ENCODE measurements around the gene PRKCA.
A peak's percentile ranks its signal among the peaks of the same experiment; 100 is the strongest.
"Not testable (repeated sequence)": the region's sequence is repeated elsewhere in the genome, so short reads cannot be mapped to it uniquely, and the experiment has no call there.

The PRKCA gene

DNA sequence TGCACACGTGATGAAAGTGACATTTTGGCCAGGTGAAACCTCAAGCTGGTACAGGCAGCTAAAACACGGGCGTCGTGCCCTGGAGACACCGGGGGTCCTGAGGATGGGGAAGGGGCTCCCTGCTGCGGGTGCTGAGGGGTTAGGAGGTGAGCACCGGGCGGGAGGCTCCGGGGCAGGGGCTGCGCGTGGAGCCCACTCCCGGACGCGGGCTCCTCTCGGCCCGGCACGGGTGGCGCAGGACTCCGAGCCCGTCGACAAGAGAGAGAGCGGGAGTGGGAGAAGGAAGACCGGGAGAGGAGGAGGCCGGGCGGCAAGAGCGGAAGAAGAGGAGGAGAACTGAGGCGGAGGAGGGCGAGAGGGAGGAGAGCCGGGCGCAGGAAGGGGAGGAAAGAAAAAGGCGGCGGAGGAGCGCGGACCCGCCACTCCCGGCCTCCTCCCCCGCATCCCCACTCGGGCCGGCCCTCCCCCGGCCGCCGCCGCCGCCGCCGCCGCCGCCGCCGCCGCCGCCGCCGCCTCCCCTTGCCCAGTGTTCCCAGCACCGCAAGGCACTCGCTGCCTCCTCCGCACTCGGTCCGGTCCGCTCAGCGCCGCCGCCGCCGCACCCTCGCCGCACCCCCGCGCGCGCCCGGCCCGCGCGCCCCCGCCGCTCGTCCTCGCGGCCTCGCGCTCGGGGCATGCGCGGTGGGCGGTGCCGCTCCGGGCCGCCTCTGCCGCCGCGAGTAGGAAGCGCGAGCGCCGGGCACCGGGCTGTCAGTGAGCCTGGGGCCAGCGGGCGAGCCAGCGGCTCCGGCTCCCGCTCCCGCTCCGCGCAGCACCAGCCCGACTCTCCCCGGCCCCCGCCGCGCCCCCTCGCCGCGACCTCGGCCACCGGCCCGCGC lies at the start of gene PRKCA:
PRKCA (plus strand) TSS at position 750 of the 878 bp plus-strand sequence.
- peak within 1 kb of the TSS; percentile 72 for H3K9ac ChIP-seq (ENCODE audit: low read length)
- no peaks in the 10 kb centered on the region for H3K27me3 ChIP-seq (ENCODE audit: control insufficient read depth, insufficient read depth, low read length)
- H3K4me1 ChIP-seq (ENCODE audit: control insufficient read depth, insufficient read depth, low read length), result peaks cover 7% of the 10 kb centered on the region
- H3K9me3 ChIP-seq (ENCODE audit: control insufficient read depth, low read length), result no peaks in the 10 kb centered on the region
- no peaks in the 10 kb centered on the region for H3K36me3 ChIP-seq (ENCODE audit: control insufficient read depth, insufficient read depth, low read length)
- H3K4me3 ChIP-seq (ENCODE audit: low read length), result peak within 1 kb of the TSS; percentile 68

DNA sequence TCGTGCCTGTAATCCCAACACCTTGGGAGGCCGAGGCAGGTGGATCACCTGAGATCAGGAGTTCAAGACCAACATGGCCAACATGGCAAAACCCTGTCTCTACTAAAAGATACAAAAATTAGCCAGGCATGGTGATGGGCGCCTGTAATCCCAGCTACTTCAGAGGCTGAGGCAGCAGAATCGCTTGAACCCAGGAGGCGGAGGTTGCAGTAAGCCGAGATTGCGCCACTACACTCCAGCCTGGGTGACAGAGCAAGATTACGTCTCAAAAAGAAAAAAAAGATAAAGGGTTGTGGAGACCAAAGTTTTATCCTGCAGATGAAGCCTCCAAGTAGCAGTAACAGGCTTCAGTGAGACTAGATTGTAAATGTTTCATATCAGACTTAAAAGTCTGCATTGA lies 49.0 kb upstream of the PRKCA start:
- H3K4me3 ChIP-seq (ENCODE audit: low read length); H3K9ac ChIP-seq (ENCODE audit: low read length); H3K9me3 ChIP-seq (ENCODE audit: control insufficient read depth, low read length); H3K36me3 ChIP-seq (ENCODE audit: control insufficient read depth, insufficient read depth, low read length); H3K4me1 ChIP-seq (ENCODE audit: control insufficient read depth, insufficient read depth, low read length); H3K27me3 ChIP-seq (ENCODE audit: control insufficient read depth, insufficient read depth, low read length): not testable (repeated sequence)

DNA sequence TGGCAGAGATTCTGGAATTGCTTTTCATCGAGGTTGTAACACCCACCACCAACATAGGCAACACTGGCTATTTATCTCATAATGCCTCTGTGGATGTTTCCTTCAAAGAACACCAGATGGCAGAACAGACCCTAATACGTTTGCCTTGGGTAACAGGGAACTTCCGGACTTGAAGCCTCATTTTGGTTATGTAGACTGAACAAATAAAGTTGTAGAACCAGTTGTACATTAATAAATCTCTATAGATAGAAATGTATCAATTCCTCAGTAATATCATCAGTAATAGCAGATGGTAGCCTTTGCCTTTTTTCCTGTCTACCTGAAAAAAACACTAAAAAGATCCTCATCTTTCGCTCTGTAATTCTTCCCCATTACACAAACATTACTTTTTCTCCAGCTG lies 47.3 kb upstream of the PRKCA start:
- Histone ChIP-seq H3K4me1 (ENCODE audit: control insufficient read depth, insufficient read depth, low read length) (no peaks in the 10 kb centered on the region), H3K27me3 (ENCODE audit: control insufficient read depth, insufficient read depth, low read length) (no peaks in the 10 kb centered on the region), H3K36me3 (ENCODE audit: control insufficient read depth, insufficient read depth, low read length) (no peaks in the 10 kb centered on the region), H3K9me3 (ENCODE audit: control insufficient read depth, low read length) (no peaks in the 10 kb centered on the region), H3K9ac (ENCODE audit: low read length) (no peak overlapping the region), H3K4me3 (ENCODE audit: low read length) (no peak overlapping the region)

DNA sequence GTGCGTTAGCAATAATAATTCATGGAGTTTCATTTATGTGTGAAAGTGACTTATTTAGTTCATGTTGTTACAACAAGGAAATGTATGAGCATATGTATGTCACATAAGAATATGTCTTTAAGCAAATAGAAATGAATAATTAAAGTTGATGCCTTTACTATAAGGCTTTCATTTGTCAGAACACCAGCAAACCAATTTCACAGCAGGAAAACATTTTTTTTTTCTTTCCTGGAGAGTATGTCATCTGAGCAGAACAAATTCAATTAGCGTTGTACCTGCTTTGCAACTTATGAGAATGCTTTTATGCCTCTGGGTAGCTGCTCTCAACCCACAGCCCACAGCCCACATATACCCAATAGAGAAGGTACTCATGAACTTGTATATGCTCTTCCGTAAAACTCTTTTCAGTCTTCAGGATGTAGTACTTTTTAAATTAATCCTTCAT lies 46.9 kb upstream of the PRKCA start:
- Histone ChIP-seq H3K36me3 (ENCODE audit: control insufficient read depth, insufficient read depth, low read length) (no peaks in the 10 kb centered on the region), H3K9ac (ENCODE audit: low read length) (no peak overlapping the region), H3K9me3 (ENCODE audit: control insufficient read depth, low read length) (no peaks in the 10 kb centered on the region), H3K27me3 (ENCODE audit: control insufficient read depth, insufficient read depth, low read length) (no peaks in the 10 kb centered on the region), H3K4me1 (ENCODE audit: control insufficient read depth, insufficient read depth, low read length) (no peaks in the 10 kb centered on the region), H3K4me3 (ENCODE audit: low read length) (no peak overlapping the region)

DNA sequence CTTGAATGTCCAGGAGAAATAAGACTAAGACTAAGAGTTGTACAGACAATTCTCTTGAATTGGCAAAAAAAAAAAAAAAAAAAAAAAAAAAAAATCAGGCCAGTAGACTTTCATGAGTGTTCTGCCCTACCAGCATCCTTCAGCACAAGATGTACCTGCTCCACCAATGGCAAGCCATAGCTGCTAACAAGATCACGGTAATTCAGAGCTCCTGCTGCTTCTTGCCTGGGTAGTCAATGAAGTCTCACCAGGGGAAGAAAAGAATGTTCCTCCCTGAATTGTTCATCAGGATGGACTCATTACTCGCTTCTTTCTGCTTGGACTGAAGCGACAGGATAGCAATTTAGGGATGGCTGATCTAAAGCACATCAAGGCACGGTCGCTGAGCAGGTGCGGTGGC lies 42.1 kb upstream of the PRKCA start:
- Histone ChIP-seq H3K9me3 (ENCODE audit: control insufficient read depth, low read length) (no peaks in the 10 kb centered on the region), H3K9ac (ENCODE audit: low read length) (no peak overlapping the region), H3K27me3 (ENCODE audit: control insufficient read depth, insufficient read depth, low read length) (no peaks in the 10 kb centered on the region)

DNA sequence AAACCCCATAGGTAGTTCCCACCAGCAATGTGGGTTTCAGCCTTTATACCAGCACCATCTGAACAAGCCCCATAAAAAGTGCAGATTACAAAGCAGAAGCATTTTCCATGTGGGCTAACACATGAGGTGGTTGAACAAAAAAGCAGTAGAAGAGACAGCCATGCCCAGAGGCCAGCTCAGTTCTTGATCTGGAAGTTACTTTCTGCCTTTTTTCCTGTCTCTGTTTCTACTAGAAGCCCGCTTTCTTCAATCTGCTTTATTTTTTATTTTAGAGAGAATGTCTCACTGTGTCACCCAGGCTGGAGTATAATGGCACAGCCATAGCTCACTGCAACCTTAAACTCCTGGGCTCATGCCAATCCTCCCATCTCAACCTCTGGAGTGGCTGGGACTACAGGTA lies 41.7 kb upstream of the PRKCA start:
- Histone ChIP-seq H3K4me3 (ENCODE audit: low read length) (no peak overlapping the region), H3K4me1 (ENCODE audit: control insufficient read depth, insufficient read depth, low read length) (no peaks in the 10 kb centered on the region), H3K36me3 (ENCODE audit: control insufficient read depth, insufficient read depth, low read length) (no peaks in the 10 kb centered on the region), H3K9me3 (ENCODE audit: control insufficient read depth, low read length) (no peaks in the 10 kb centered on the region), H3K9ac (ENCODE audit: low read length) (no peak overlapping the region), H3K27me3 (ENCODE audit: control insufficient read depth, insufficient read depth, low read length) (no peaks in the 10 kb centered on the region)

More for the DNA sequence above, 42.1 kb upstream of the PRKCA start:
- Histone ChIP-seq H3K36me3 (ENCODE audit: control insufficient read depth, insufficient read depth, low read length) (no peaks in the 10 kb centered on the region), H3K4me3 (ENCODE audit: low read length) (no peak overlapping the region), H3K4me1 (ENCODE audit: control insufficient read depth, insufficient read depth, low read length) (no peaks in the 10 kb centered on the region)

DNA sequence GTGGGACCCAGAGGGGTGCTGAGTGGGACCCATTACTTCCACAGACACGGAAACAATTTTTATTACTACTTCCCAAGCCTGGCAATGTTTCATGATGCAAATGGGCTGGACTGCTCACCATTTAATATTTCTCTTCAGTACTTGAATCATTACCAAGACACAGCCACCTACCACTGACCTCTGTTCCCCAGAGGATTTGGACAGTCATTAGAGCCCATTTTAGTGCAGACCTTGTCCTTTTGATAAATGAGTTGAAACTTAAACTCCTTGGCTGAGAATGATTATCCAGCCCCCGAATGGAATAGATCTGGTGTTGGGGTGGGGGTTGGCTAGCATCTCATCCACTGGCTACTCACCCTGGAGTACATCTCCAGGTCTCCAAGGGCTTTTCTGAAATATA lies 39.6 kb upstream of the PRKCA start:
- no peaks in the 10 kb centered on the region for H3K4me1 ChIP-seq (ENCODE audit: control insufficient read depth, insufficient read depth, low read length)
- H3K9ac ChIP-seq (ENCODE audit: low read length), result no peak overlapping the region
- H3K4me3 ChIP-seq (ENCODE audit: low read length), result no peak overlapping the region
- H3K27me3 ChIP-seq (ENCODE audit: control insufficient read depth, insufficient read depth, low read length), result no peaks in the 10 kb centered on the region
- no peaks in the 10 kb centered on the region for H3K36me3 ChIP-seq (ENCODE audit: control insufficient read depth, insufficient read depth, low read length)
- no peaks in the 10 kb centered on the region for H3K9me3 ChIP-seq (ENCODE audit: control insufficient read depth, low read length)

DNA sequence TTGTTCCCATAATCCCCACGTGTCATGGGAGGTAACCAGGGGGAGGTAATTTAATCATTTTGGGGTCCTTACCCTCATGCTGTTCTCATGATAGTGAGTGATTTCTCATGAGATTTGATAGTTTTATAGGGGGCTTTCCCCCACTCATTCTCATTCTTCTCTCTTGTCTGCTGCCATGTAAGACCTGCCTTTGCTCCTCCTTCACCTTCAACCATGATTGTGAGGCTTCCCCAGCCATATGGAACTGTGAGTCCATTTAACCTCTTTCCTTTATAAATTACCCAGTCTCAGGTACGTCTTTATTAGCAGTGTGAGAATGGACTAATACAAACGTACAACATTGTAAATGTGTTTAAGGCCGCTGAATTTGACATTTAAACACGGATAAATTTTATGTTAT lies 37.7 kb upstream of the PRKCA start:
- no peak overlapping the region for H3K4me3 ChIP-seq (ENCODE audit: low read length)
- no peaks in the 10 kb centered on the region for H3K27me3 ChIP-seq (ENCODE audit: control insufficient read depth, insufficient read depth, low read length)
- no peak overlapping the region for H3K9ac ChIP-seq (ENCODE audit: low read length)
- H3K4me1 ChIP-seq (ENCODE audit: control insufficient read depth, insufficient read depth, low read length), result no peaks in the 10 kb centered on the region
- no peaks in the 10 kb centered on the region for H3K36me3 ChIP-seq (ENCODE audit: control insufficient read depth, insufficient read depth, low read length)
- H3K9me3 ChIP-seq (ENCODE audit: control insufficient read depth, low read length), result no peaks in the 10 kb centered on the region

DNA sequence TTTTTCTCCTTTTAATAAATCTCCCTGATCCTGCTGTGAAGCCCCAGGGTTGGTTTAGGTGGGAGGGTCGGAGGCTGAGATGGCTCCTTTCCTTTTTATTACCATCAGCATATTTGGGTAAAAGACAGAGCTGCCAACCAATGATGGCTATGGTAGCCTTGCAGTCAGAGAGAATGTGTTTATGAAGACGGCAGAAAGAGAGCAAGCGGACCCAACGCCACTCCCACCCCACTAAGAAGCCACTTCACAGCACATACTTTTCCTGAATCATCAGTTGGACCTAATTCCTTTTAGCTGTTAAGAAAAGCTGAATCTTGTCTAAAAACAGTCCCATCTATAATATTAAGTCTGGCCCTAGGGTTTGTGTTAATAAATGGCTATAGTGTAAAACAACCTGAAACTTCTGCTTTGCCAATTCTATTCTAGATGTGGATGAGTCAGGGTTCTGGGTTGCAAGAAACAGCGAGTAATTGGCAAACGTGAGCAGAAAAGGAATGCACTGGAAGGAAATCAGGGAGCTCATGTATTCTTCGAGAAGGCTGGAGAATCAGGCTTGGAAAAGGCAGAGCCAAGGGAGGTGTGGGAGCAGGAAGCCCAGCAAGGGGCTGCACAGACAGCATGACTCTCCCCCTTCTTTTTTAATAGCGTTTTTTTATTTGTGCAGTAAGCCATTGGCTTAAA lies 34.0 kb upstream of the PRKCA start:
- Histone ChIP-seq H3K4me1 (ENCODE audit: control insufficient read depth, insufficient read depth, low read length) (no peaks in the 10 kb centered on the region), H3K36me3 (ENCODE audit: control insufficient read depth, insufficient read depth, low read length) (no peaks in the 10 kb centered on the region), H3K4me3 (ENCODE audit: low read length) (no peak overlapping the region), H3K9me3 (ENCODE audit: control insufficient read depth, low read length) (no peaks in the 10 kb centered on the region), H3K27me3 (ENCODE audit: control insufficient read depth, insufficient read depth, low read length) (no peaks in the 10 kb centered on the region), H3K9ac (ENCODE audit: low read length) (no peak overlapping the region)

DNA sequence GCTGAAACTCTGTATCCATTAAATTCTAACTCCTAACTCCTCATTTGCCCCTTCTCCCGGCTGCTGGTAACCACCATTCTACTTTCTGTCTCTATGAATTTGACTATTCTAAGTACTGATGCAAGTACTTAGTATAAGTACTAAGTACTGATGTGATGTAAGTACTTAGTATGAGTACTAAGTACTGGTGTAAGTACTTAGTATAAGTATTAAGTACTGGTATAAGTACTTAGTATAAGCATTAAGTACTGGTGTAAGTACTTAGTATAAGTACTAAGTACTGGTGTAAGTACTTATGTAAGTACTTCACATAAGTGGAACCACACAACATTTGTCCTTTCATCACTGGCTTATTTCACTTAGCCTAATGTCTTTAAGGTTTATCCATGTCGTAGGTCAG lies 32.3 kb upstream of the PRKCA start:
- H3K4me3 ChIP-seq (ENCODE audit: low read length), result no peak overlapping the region
- no peaks in the 10 kb centered on the region for H3K9me3 ChIP-seq (ENCODE audit: control insufficient read depth, low read length)

DNA sequence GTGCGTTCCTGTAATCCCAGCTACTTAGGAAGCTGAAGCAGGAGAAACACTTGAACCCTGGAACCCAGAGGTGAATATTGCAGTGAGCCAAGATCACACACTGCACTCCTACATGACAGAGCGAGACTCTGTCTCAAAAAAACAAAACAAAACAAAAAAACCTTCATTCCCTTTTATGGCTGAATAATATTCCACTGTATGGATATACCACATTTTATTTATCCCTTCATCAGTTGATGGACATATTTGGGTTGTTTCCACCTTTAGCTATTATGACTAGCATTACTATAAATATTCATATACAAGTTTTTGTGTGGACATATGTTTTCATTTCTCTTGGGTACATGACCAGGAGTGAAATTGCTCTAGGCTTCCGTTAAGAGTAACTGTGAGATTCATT lies 30.9 kb upstream of the PRKCA start:
- Histone ChIP-seq H3K9ac (ENCODE audit: low read length) (no peak overlapping the region), H3K27me3 (ENCODE audit: control insufficient read depth, insufficient read depth, low read length) (no peaks in the 10 kb centered on the region), H3K4me3 (ENCODE audit: low read length) (no peak overlapping the region), H3K36me3 (ENCODE audit: control insufficient read depth, insufficient read depth, low read length) (no peaks in the 10 kb centered on the region), H3K4me1 (ENCODE audit: control insufficient read depth, insufficient read depth, low read length) (no peaks in the 10 kb centered on the region), H3K9me3 (ENCODE audit: control insufficient read depth, low read length) (no peaks in the 10 kb centered on the region)

More for the DNA sequence above, 32.3 kb upstream of the PRKCA start:
- Histone ChIP-seq H3K36me3 (ENCODE audit: control insufficient read depth, insufficient read depth, low read length) (no peaks in the 10 kb centered on the region), H3K27me3 (ENCODE audit: control insufficient read depth, insufficient read depth, low read length) (no peaks in the 10 kb centered on the region), H3K4me1 (ENCODE audit: control insufficient read depth, insufficient read depth, low read length) (no peaks in the 10 kb centered on the region), H3K9ac (ENCODE audit: low read length) (no peak overlapping the region)

DNA sequence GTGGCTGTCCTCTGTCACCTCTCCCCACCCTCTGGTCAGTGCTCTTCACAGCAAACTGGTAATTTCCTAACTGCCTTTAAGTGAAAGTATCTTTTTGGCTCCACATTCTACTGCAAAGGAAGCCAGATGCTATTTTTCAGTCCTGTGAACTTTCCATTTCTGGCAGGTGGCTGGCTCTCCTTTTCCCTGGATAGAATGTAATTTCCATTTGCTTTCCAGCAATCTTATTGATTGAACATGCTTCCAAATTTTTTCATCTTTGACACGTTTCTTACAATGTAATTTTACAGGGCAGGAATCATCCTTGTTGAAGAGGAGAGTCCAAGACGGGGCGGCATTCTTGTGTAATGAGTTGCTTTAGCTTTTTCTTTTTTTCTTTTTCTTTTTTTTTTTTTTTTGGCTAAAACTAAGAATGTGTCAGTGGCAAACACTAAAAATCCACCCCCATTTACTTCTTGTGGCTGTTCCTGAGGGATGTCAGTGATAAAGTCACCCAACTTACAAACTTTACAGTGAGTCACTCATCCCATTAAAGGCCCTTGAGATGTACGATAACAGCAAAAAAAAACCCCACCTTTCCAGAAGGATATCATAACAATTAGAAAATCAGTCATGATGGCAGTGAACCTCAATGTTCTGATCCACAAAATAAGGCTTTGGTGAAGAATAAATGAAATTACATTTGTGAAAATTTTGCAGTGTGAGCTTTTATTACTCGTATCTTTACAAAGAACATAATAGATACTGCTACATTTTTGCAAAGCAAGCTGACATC lies 29.4 kb upstream of the PRKCA start:
- H3K4me1 ChIP-seq (ENCODE audit: control insufficient read depth, insufficient read depth, low read length), result no peaks in the 10 kb centered on the region
- H3K9me3 ChIP-seq (ENCODE audit: control insufficient read depth, low read length), result no peaks in the 10 kb centered on the region
- H3K27me3 ChIP-seq (ENCODE audit: control insufficient read depth, insufficient read depth, low read length), result no peaks in the 10 kb centered on the region
- no peak overlapping the region for H3K9ac ChIP-seq (ENCODE audit: low read length)
- H3K36me3 ChIP-seq (ENCODE audit: control insufficient read depth, insufficient read depth, low read length), result no peaks in the 10 kb centered on the region
- no peak overlapping the region for H3K4me3 ChIP-seq (ENCODE audit: low read length)

Data from mucosa of stomach (tissue), 1 donor.